GM19193 (cell line): ENCODE data around the gene OPN4.

ENCODE experiments used
- POLR2A ChIP-seq: IDR thresholded peaks from 4 replicates; pipeline ENCODE4 v1.6.1; 2011; ENCODE audit not compliant: insufficient read depth, insufficient read length; ENCODE audit errors: extremely low read depth

The OPN4 gene

DNA sequence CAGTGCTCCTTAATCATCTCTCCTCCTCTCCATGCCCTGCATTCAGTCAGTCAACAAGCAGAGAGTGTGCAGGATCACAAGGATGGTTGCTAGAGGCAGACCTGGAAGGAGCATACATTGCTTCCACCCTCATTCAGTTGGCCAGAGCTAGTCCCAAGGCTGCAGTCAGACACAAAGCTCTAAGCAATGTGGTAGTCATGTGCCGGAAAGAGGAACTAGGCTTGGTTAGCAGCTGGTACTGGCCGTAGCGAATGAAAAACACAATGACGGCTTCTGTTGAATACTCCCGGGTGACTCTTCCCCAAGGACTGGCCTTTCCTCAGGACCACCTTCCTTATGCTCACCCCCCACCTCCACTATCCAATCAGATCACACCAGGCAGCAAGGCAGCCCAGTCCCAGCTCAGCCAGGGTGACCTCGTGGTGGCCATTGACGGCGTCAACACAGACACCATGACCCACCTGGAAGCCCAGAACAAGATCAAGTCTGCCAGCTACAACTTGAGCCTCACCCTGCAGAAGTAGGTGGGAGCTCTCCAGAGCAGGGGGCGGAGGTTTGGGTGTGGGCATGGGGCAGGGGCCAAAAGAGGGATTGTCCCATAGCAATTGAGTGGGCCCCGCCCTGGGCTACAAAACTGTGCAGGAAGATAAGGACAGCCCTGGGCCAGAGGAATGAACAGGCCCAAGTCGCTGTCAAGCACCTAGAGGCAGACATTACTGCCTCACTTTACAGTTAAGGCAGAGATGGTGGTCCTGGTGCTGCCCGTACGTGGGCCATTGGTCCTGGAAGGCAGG is 24.8 kb downstream of the OPN4 start:
- no peak for TF ChIP-seq POLR2A

DNA sequence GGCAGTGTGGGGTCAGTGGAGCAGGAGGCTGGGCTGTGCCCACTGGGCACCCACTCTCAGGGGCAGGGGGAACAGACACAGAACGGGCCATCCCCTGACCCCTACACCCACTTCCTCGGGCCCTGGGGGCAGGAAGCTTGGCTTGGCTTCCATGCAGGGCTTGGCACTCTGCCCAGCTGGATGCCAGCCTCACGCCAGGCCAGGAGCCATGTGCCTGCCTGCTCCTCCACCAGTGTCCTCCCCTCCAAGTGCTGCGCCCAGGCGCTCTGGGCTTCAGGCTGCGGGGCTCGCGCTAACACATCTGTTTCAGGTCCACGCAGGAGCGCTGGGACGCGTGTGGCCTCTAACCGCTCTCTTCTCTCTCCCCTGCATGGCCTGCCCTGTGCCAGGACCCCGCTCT is 26.7 kb downstream of the OPN4 start:
- TF ChIP-seq POLR2A = no peak

DNA sequence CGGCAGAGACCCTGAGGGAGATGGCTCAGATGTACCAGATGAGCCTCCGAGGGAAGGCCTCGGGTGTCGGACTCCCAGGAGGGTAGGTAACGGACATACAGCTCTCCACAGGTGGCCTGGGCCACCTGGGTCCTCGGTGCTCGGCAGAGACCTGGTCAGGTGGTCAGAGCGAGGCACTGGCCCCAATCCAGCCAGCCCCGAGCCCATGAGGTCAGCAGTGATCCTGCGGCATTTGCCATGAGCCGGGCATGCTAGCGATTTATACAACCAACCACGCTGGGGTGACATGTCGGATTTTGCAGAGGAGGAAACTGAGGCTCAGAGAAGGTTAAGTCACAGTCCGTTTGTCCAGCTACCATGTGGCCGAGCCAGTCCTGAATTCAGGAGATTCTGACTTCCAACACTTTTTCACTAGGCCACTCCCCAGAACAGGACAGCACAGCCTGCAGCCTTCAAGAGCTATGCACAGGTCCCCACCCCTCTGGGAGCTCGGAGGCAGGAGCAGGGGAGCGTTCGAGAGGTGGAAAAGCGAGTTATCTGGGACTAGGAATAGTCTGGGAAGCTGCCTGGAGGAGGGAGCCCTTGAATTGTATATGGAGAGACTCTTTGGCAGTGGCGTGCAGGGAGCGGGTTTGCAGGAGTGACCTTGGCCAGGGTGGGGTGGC is 27.5 kb downstream of the OPN4 start:
- no peak for TF ChIP-seq POLR2A

DNA sequence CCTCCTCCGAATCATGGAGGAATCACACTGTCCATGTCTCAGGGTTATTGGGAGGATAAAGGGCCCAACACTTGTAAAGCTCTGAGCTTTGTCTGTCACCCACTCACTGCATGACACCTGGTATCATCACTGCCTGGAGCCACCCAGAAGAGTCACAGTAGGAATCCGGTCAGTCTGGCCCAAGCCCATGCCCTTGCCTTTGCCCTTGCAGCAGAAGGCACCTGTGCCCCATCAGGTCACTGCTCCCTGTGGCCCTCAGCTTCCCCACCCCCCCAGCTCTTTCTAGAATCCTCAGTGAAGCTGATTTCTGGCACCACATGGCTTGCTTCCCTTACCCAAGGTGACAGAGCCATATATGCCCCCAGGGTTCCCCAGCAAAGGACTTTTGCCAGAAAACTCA is 28.3 kb downstream of the OPN4 start:
- TF ChIP-seq POLR2A = no peak

DNA sequence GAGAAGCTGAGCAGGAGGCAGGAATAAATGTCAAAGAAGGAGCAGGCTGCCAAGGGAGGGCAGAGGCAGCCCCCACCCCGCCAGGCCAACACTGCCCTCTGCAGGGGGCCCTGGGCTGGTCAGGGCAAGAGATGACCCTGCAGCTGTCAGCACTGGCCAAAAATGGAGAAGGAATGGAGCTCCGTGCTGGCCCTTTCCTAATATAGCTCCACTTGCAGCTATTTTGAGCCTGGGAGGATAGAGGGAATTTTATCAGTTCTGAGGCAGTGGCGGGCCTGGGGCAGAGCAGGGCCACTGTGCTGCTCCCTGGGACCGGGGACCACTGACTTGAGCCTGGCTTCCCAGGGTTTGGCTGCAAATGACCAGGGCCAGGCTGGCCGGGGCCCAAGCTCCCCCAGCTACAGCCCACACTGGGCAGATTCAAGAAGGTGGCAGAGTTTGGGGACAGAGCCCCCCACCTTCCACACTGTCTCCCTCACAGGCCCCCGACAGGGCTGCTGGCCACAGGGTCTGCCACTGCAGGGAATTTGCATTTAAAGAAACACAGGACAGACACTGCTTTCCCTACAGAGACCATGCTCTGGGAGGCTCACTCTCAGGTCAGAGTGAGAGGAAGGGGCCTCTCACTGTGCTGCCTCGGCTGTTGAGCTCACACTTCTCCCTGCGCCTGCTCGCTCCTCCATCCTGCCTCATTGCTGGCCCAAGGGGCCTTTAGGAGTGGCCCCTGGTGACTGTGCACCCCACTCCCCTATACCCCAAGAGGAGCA is 30.2 kb downstream of the OPN4 start:
- no peak for TF ChIP-seq POLR2A

GRCh38 chr10:86685416-86685815 is 31.1 kb downstream of the OPN4 start:
- no peak for TF ChIP-seq POLR2A

DNA sequence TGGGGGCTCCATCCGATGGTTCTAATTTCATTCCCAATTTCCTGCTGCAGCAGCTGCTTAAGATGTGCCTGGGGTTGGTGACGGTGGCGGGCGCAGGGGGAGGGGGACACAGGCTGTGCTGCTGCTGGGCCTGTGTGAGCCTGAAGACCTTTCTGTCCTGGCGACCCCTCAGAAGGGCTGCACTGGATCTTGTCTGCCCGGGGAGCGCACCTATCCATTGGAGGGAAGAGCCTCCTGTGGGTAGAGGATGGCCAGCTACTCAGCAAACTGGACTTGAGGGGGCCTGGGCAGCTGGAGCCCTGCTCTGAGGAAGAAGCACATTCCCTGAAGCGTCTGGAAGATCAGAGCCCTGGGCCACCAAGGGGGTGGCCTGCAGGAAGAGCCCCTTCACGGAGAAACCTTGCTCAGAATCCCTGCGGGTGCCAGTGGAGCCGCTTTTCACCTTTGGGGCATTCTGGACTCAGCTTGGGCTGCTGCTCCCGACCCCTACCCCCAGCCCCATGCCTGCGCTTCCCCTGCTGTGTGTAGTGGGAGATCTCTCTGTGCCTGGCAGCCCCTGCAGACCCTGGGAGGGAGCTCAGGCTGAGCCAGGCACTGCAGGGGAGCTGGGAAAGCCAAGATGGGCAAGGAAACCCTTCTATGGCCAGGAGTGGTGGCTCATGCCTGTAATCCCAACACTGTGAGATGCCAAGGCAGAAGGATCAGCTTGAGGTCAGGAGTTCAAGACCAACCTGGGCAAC is 31.7 kb downstream of the OPN4 start:
- no peak for TF ChIP-seq POLR2A

DNA sequence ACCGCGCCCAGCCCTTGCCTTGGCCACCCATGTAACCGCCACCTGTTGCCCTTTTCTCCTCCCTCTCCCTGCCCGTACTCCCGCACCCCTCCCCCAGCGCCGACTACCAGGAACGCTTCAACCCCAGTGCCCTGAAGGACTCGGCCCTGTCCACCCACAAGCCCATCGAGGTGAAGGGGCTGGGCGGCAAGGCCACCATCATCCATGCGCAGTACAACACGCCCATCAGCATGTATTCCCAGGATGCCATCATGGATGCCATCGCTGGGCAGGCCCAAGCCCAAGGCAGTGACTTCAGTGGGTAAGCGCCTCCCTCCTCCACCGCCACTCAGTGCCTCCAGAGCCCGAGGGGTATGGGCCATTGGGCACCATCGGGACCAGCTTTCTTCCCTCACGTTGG is 32.6 kb downstream of the OPN4 start:
- no peak for TF ChIP-seq POLR2A

- TF ChIP-seq POLR2A = no peak
Measured at GRCh38 chr10:86687750-86688149, 33.4 kb downstream of the OPN4 start.

- TF ChIP-seq POLR2A = no peak
Measured at GRCh38 chr10:86688398-86688921, 34.1 kb downstream of the OPN4 start.

DNA sequence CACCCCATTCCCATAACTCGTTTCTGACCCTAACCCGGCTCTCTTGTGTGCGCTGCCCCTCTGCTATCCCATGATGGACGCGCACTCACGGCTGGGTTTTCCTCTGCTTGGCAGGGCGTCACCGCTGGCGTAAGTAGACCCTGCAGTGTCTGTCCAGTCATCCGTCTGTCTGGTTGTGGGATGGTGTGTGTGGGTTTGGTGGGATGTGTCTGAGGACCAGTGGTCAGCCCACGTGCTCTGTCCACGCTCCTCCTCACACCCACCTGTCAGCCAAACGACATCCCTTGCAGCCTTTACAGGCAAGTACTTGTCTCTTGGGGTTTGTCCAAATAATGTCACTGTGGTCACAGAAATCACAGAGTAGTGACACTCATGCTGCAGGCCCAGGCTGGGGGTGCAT is 34.8 kb downstream of the OPN4 start:
- TF ChIP-seq POLR2A = no peak

DNA sequence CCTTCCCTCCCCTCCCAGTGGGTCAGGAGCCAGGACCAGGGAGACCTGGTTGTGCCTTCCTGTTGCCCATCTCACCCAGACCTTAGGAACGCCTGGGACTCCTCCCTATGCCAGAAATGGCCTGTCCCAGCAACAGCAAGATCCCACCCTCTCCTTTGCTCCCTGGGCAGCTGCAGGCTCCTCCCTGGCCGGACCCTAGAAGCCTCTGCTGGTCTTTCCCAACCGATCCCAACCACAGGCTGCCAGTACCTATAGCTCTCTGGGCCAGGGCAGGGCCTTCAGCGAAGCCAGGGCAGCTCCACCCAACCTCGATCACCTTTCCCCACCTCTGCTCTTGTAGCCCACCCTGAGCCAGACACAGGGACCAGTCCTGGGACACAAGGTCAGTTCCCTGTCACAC is 35.9 kb downstream of the OPN4 start:
- TF ChIP-seq POLR2A = no peak

DNA sequence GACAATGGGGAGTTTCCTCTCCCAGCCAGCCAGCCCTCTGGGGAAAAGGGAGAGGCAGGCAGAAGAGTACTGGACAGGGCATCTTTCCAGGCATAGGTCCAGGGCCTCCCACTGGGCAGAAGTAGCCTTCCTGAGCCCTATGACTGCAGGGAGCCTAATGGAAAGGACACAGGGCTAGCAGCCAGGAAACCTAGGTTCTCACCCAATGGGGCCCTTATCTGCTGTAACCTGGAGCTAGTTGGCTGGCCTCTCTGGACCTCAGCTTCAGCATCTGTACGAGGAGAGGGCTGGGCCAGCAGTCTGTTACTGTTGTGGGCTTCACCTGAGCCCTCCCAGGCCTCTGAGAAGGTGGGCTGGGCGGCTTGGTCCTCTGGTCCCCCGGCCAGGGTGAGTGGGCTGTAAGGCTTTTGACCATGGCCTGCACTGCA is 36.3 kb downstream of the OPN4 start:
- TF ChIP-seq POLR2A = no peak

GRCh38 chr10:86691333-86692022 is 37.1 kb downstream of the OPN4 start:
- TF ChIP-seq POLR2A = no peak

- no peak for TF ChIP-seq POLR2A
Measured at GRCh38 chr10:86692023-86692514, 37.7 kb downstream of the OPN4 start.

- no peak for TF ChIP-seq POLR2A
Measured at GRCh38 chr10:86692664-86693063, 38.3 kb downstream of the OPN4 start.
